HL-60 (cell line): ENCODE data around the gene NR5A2.

ENCODE experiments used
- DNase-seq, 2 experiments: peaks; one replicate each; pipeline ENCODE4 v3.0.0-alpha.2; 2010 to 2020; ENCODE audit warnings: low read depth in 1 of 2, low spot score in 1 of 2
- H3K27ac ChIP-seq: fragments of 250-450 bp; sonication (Bioruptor Pico); replicated peaks from 2 replicates; pipeline ENCODE4 v1.5.1; 2020; ENCODE audit warnings: mild to moderate bottlenecking, moderate library complexity
- H3K27me3 ChIP-seq: fragments of 250-450 bp; sonication (Bioruptor Pico); 2 replicates; pipeline ENCODE4 v1.5.1; 2021; ENCODE audit warnings: mild to moderate bottlenecking, moderate library complexity; ENCODE audit not compliant: insufficient read depth, poor library complexity, severe bottlenecking
- H3K4me3 ChIP-seq: replicated peaks from 2 replicates; pipeline ENCODE4 v1.5.1; 2011; ENCODE audit warnings: mild to moderate bottlenecking, control low read depth, low read length; ENCODE audit not compliant: insufficient read depth
- CTCF ChIP-seq: IDR thresholded peaks from one replicate; pipeline ENCODE4 v1.5.1; 2011; ENCODE audit warnings: low read length, control low read depth, inconsistent platforms; ENCODE audit not compliant: insufficient read depth
- GABPA ChIP-seq: IDR thresholded peaks from 2 replicates; pipeline ENCODE4 v1.6.1; 2012; ENCODE audit warnings: low read depth
- POLR2AphosphoS5 ChIP-seq: IDR thresholded peaks from 2 replicates; pipeline ENCODE4 v1.6.1; 2012; ENCODE audit warnings: low read depth
- REST ChIP-seq: IDR thresholded peaks from 2 replicates; pipeline ENCODE4 v1.6.1; 2012; ENCODE audit warnings: low read depth; ENCODE audit not compliant: insufficient replicate concordance
- SPI1 ChIP-seq: IDR thresholded peaks from 2 replicates; pipeline ENCODE4 v1.6.1; 2012; ENCODE audit warnings: low read depth, mild to moderate bottlenecking, borderline replicate concordance

NR5A2 gene

GRCh38 chr1:200152336-200152735 lies 124.8 kb downstream of the NR5A2 start:
- Histone ChIP-seq H3K4me3 (no peak overlapping the region), H3K27me3 (no peaks in the 10 kb centered on the region), H3K27ac (no peak overlapping the region)
- TF ChIP-seq GABPA (no peak), REST (no peak), SPI1 (no peak), CTCF (no peak), POLR2AphosphoS5 (no peak)
- no peak for DNase-seq

GRCh38 chr1:200153277-200154055 lies 126.0 kb downstream of the NR5A2 start:
- no peak for DNase-seq
- Histone ChIP-seq H3K27me3 (no peaks in the 10 kb centered on the region), H3K4me3 (no peak overlapping the region), H3K27ac (peak overlapping the region; percentile 38)
- TF ChIP-seq REST (no peak), POLR2AphosphoS5 (no peak), GABPA (no peak), CTCF (no peak), SPI1 (no peak)

GRCh38 chr1:200154069-200154767 lies 126.7 kb downstream of the NR5A2 start:
- Histone ChIP-seq H3K27ac (peak overlapping the region; percentile 44), H3K4me3 (no peak overlapping the region), H3K27me3 (no peaks in the 10 kb centered on the region)
- TF ChIP-seq REST (no peak), SPI1 (peak; percentile 71; the same call in 1 of the 2 replicates), POLR2AphosphoS5 (peak; percentile 89)
- DNase-seq: peak; percentile 57 to 84
